Liver (tissue), 9 donors: ENCODE results near the gene TAPT1. TPM values are rescaled to one million over a fixed set of nuclear protein-coding genes. Genes with fewer than 3 reads are reported as not detected.

ENCODE experiments used
- DNase-seq: peaks from one replicate; pipeline ENCODE4 v3.0.0-alpha.2; 2017; ENCODE audit warnings: low spot score
- H3K27ac ChIP-seq, 2 donors: one replicate each; pipeline ENCODE4 v1.7.0; 2013; ENCODE audit warnings: inconsistent platforms in 2 of 2, low read length in 2 of 2, control low read depth in 1 of 2, low read depth in 1 of 2, mild to moderate bottlenecking in 1 of 2
- H3K27me3 ChIP-seq, 4 donors: one replicate each; pipeline versions ENCODE4 v1.6.1 to v1.7.0; 2013; ENCODE audit warnings: low read length in 3 of 4, inconsistent platforms in 1 of 4, mild to moderate bottlenecking in 1 of 4, moderate library complexity in 1 of 4; ENCODE audit not compliant: control insufficient read depth in 4 of 4, insufficient read depth in 4 of 4
- H3K36me3 ChIP-seq, 4 donors: one replicate each; pipeline versions ENCODE4 v1.6.1 to v1.7.0; 2013; ENCODE audit warnings: low read length in 3 of 4, mild to moderate bottlenecking in 3 of 4, low read depth in 1 of 4, moderate library complexity in 1 of 4; ENCODE audit not compliant: control insufficient read depth in 4 of 4, insufficient read depth in 3 of 4
- H3K4me1 ChIP-seq, 4 donors: one replicate each; pipeline versions ENCODE4 v1.6.1 to v1.7.0; 2013; ENCODE audit warnings: low read length in 3 of 4, mild to moderate bottlenecking in 3 of 4, moderate library complexity in 1 of 4; ENCODE audit not compliant: control insufficient read depth in 4 of 4, insufficient read depth in 4 of 4
- H3K4me3 ChIP-seq, 3 donors: one replicate each; pipeline versions ENCODE4 v1.6.1 to v1.7.0; 2013; ENCODE audit warnings: low read length in 3 of 3, control low read depth in 1 of 3, low read depth in 1 of 3, mild to moderate bottlenecking in 1 of 3
- H3K9ac ChIP-seq, 2 donors: one replicate each; pipeline ENCODE4 v1.7.0; 2013; ENCODE audit warnings: low read length in 2 of 2, mild to moderate bottlenecking in 2 of 2, moderate library complexity in 2 of 2, control low read depth in 1 of 2, low read depth in 1 of 2
- H3K9me3 ChIP-seq, 4 donors: one replicate each; pipeline versions ENCODE4 v1.6.1 to v1.7.0; 2013; ENCODE audit warnings: low read length in 3 of 4; ENCODE audit not compliant: control insufficient read depth in 4 of 4
- EGR1 ChIP-seq, 2 donors: IDR thresholded peaks; 2 replicates each; pipeline ENCODE4 v1.6.1; 2016 to 2018; ENCODE audit warnings: antibody characterized with exemption in 2 of 2, low read depth in 2 of 2
- FOXA1 ChIP-seq: IDR thresholded peaks from 2 replicates; pipeline ENCODE4 v1.6.1; 2016; ENCODE audit warnings: antibody characterized with exemption
- FOXA2 ChIP-seq: IDR thresholded peaks from 2 replicates; pipeline ENCODE4 v1.6.1; 2016; ENCODE audit warnings: antibody characterized with exemption
- GABPA ChIP-seq, 2 donors: IDR thresholded peaks in 1 of 2; conservative IDR thresholded peaks in 1 of 2; 2 replicates each; pipeline ENCODE4 v1.6.1; 2016; ENCODE audit warnings: antibody characterized with exemption in 2 of 2, mild to moderate bottlenecking in 1 of 2, moderate library complexity in 1 of 2
- HNF4A ChIP-seq, 2 donors: conservative IDR thresholded peaks; 2 replicates each; pipeline ENCODE4 v1.6.1; 2016; ENCODE audit warnings: antibody characterized with exemption in 2 of 2, mild to moderate bottlenecking in 2 of 2
- HNF4G ChIP-seq: IDR thresholded peaks from 2 replicates; pipeline ENCODE4 v1.6.1; 2016; ENCODE audit warnings: antibody characterized with exemption
- JUND ChIP-seq, 2 donors: IDR thresholded peaks; 2 replicates each; pipeline ENCODE4 v1.6.1; 2016; ENCODE audit warnings: antibody characterized with exemption in 2 of 2
- NR2F2 ChIP-seq: IDR thresholded peaks from 2 replicates; pipeline ENCODE4 v1.6.1; 2016; ENCODE audit warnings: antibody characterized with exemption
- RAD21 ChIP-seq, 2 donors: IDR thresholded peaks; 2 replicates each; pipeline ENCODE4 v1.6.1; 2016; ENCODE audit warnings: antibody characterized with exemption in 2 of 2, mild to moderate bottlenecking in 2 of 2
- RXRA ChIP-seq, 2 donors: IDR thresholded peaks; 2 replicates each; pipeline ENCODE4 v1.6.1; 2017 to 2018; ENCODE audit warnings: antibody characterized with exemption in 2 of 2, mild to moderate bottlenecking in 1 of 2
- SP1 ChIP-seq: IDR thresholded peaks from 2 replicates; pipeline ENCODE4 v1.6.1; 2018; ENCODE audit warnings: antibody characterized with exemption, mild to moderate bottlenecking
- TAF1 ChIP-seq: conservative IDR thresholded peaks from 2 replicates; pipeline ENCODE4 v1.6.1; 2016; ENCODE audit warnings: antibody characterized with exemption, mild to moderate bottlenecking
- YY1 ChIP-seq: IDR thresholded peaks from 2 replicates; pipeline ENCODE4 v1.6.1; 2016; ENCODE audit warnings: antibody characterized with exemption, mild to moderate bottlenecking
- WGBS: extraction: QIAGEN DNeasy Blood & Tissue Kit; methylation state at CpG from one replicate; pipeline ENCODE4 v1.1.7; 2013; 5-methylcytosine and 5-hydroxymethylcytosine counted together
- polyA plus RNA-seq, 2 donors: library from polyadenylated mRNA; stranded (reverse) in 1 of 2; unstranded in 1 of 2; fragments of 200-250 nt in 1 of 2; fragments of >200 nt in 1 of 2; fragmentation: Nextera tagmentation in 1 of 2; extraction: Ambion mirVana in 1 of 2; gene quantifications; one replicate each; pipeline versions ENCODE4 v1.2.1 to v1.2.3, GENCODE V29; 2013 to 2015
- total RNA-seq, 2 donors: library from RNA; depleted of rRNA; stranded (reverse); fragments of >200 nt; gene quantifications; one replicate each; pipeline ENCODE4 v1.2.3, GENCODE V29; 2014
- TF ChIP-seq, protein P1 (sequence below): IDR thresholded peaks from 2 replicates; pipeline ENCODE4 v1.6.1; 2016; ENCODE audit warnings: antibody characterized with exemption
- TF ChIP-seq, protein P2 (sequence below): fragments of 150-350 bp; IDR thresholded peaks from 2 replicates; pipeline ENCODE4 v1.5.1; 2017; ENCODE audit warnings: improper control_type of control experiment, low read depth, low read length; ENCODE audit not compliant: missing input control
- TF ChIP-seq, protein P3 (sequence below): IDR thresholded peaks from 2 replicates; pipeline ENCODE4 v1.6.1; 2016; ENCODE audit warnings: antibody characterized with exemption
- TF ChIP-seq, protein P4 (sequence below): IDR thresholded peaks from 2 replicates; pipeline ENCODE4 v1.6.1; 2016; ENCODE audit warnings: antibody characterized with exemption, mild to moderate bottlenecking
- TF ChIP-seq, protein P5 (sequence below): IDR thresholded peaks from 2 replicates; pipeline ENCODE4 v1.6.1; 2016; ENCODE audit warnings: antibody characterized with exemption
- donor health status: healthy.
- donor health status: healthy.
- donor health status: healthy.
- donor health status: healthy.
- donor health status: healthy.

Gene TAPT1
- total and polyA plus RNA-seq, 4 donors = 12.2 to 53.7 (median 22.1) TPM

DNA sequence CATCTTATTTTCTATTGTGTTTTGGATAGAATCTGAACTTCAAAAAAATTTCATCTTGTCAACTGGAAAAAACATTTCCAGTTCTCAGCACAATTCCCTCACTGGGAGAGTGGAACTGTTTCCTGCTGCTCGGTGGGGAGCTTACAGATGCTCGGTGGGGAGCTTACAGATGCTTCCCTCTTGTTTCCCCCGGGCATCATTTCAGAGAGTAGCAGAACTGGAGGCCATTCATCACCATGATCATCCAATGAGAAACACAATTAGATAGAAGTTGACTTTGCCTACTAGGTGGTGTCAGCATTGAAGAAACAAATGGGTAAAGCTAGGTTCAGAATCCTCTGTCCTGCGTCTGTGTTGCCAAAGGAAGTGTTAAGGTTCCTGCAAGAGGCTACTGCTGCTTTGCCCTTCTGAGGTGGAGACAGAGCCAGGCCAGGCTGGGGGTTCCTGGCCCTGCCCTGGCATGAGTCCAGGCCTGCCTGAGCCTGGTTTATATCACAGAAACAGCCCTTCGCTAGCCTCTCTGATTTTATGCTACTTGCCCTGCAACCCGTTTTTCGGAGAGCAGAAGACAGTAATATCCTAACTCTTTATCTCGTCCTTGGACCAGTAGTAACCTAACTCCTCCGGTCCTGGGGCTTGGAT lies 70.6 kb downstream of the TAPT1 start (continued):
- TF ChIP-seq, protein P1, sequence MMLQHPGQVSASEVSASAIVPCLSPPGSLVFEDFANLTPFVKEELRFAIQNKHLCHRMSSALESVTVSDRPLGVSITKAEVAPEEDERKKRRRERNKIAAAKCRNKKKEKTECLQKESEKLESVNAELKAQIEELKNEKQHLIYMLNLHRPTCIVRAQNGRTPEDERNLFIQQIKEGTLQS = no peak
- TF ChIP-seq, protein P2, sequence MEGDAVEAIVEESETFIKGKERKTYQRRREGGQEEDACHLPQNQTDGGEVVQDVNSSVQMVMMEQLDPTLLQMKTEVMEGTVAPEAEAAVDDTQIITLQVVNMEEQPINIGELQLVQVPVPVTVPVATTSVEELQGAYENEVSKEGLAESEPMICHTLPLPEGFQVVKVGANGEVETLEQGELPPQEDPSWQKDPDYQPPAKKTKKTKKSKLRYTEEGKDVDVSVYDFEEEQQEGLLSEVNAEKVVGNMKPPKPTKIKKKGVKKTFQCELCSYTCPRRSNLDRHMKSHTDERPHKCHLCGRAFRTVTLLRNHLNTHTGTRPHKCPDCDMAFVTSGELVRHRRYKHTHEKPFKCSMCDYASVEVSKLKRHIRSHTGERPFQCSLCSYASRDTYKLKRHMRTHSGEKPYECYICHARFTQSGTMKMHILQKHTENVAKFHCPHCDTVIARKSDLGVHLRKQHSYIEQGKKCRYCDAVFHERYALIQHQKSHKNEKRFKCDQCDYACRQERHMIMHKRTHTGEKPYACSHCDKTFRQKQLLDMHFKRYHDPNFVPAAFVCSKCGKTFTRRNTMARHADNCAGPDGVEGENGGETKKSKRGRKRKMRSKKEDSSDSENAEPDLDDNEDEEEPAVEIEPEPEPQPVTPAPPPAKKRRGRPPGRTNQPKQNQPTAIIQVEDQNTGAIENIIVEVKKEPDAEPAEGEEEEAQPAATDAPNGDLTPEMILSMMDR = no peak
- TF ChIP-seq FOXA2 (no peak), GABPA (IDR thresholded peaks at IDR 0.05 in 1 of 2, conservative IDR thresholded peaks at IDR 0.05 in 1 of 2) (no peak), RAD21 (IDR thresholded peaks at IDR 0.05) (no peak)

DNA sequence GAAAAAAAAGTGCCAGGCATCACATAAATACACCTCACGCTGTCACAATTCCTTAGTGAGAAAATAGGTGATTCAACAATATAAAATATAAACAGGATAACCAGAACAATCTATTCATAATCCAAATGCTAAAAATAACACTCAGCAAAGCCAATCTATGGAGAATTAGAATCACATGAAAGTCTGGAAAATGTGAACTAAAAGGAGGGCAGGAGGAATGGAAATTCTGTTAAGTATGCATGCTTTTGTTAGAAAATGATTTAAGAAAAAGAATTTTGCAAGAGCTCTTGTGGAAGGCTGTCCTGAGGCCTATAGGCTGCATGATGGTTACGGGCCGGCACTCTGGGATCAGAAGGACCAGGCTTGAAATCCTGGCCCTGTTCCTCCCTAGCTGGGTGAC lies 71.8 kb downstream of the TAPT1 start:
- H3K27me3 ChIP-seq = no peaks in the 10 kb centered on the region
- no peak overlapping the region for H3K27ac ChIP-seq
- no peak for TF ChIP-seq NR2F2
- TF ChIP-seq, protein P3, sequence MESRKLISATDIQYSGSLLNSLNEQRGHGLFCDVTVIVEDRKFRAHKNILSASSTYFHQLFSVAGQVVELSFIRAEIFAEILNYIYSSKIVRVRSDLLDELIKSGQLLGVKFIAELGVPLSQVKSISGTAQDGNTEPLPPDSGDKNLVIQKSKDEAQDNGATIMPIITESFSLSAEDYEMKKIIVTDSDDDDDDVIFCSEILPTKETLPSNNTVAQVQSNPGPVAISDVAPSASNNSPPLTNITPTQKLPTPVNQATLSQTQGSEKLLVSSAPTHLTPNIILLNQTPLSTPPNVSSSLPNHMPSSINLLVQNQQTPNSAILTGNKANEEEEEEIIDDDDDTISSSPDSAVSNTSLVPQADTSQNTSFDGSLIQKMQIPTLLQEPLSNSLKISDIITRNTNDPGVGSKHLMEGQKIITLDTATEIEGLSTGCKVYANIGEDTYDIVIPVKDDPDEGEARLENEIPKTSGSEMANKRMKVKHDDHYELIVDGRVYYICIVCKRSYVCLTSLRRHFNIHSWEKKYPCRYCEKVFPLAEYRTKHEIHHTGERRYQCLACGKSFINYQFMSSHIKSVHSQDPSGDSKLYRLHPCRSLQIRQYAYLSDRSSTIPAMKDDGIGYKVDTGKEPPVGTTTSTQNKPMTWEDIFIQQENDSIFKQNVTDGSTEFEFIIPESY = no peak
- no peak for TF ChIP-seq RAD21 (IDR thresholded peaks at IDR 0.05)
- TF ChIP-seq HNF4A (conservative IDR thresholded peaks at IDR 0.05) = no peak
- no peak for TF ChIP-seq FOXA1
- TF ChIP-seq JUND (IDR thresholded peaks at IDR 0.05) = no peak
- no peak for TF ChIP-seq GABPA (IDR thresholded peaks at IDR 0.05 in 1 of 2, conservative IDR thresholded peaks at IDR 0.05 in 1 of 2)
- TF ChIP-seq HNF4G = no peak
- TF ChIP-seq, protein P4, sequence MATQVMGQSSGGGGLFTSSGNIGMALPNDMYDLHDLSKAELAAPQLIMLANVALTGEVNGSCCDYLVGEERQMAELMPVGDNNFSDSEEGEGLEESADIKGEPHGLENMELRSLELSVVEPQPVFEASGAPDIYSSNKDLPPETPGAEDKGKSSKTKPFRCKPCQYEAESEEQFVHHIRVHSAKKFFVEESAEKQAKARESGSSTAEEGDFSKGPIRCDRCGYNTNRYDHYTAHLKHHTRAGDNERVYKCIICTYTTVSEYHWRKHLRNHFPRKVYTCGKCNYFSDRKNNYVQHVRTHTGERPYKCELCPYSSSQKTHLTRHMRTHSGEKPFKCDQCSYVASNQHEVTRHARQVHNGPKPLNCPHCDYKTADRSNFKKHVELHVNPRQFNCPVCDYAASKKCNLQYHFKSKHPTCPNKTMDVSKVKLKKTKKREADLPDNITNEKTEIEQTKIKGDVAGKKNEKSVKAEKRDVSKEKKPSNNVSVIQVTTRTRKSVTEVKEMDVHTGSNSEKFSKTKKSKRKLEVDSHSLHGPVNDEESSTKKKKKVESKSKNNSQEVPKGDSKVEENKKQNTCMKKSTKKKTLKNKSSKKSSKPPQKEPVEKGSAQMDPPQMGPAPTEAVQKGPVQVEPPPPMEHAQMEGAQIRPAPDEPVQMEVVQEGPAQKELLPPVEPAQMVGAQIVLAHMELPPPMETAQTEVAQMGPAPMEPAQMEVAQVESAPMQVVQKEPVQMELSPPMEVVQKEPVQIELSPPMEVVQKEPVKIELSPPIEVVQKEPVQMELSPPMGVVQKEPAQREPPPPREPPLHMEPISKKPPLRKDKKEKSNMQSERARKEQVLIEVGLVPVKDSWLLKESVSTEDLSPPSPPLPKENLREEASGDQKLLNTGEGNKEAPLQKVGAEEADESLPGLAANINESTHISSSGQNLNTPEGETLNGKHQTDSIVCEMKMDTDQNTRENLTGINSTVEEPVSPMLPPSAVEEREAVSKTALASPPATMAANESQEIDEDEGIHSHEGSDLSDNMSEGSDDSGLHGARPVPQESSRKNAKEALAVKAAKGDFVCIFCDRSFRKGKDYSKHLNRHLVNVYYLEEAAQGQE = no peak
- TF ChIP-seq, protein P2 = no peak
- TF ChIP-seq SP1 = no peak
- no peak for TF ChIP-seq YY1
- no peak for TF ChIP-seq EGR1 (IDR thresholded peaks at IDR 0.05; ENCODE audit: low read depth in 2 of 2)
- TF ChIP-seq TAF1 = no peak
- TF ChIP-seq, protein P1 = no peak
- TF ChIP-seq, protein P5, sequence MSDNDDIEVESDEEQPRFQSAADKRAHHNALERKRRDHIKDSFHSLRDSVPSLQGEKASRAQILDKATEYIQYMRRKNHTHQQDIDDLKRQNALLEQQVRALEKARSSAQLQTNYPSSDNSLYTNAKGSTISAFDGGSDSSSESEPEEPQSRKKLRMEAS = no peak
- TF ChIP-seq RXRA (IDR thresholded peaks at IDR 0.05) = no peak
- no peak for TF ChIP-seq FOXA2
- no peak overlapping the region for H3K4me3 ChIP-seq
- WGBS = 97% methylated on average over 3 of the region's 3 CpGs
- DNase-seq = no peak
- no peaks in the 10 kb centered on the region for H3K9me3 ChIP-seq
- H3K4me1 ChIP-seq = no peaks in the 10 kb centered on the region
- no peaks in the 10 kb centered on the region for H3K36me3 ChIP-seq
- H3K9ac ChIP-seq = no peak overlapping the region
